HG03175 (cell line): ENCODE results near the gene DAZAP1.

Experiments
- ATAC-seq: cut with Tn5 transposase; IDR thresholded peaks from one replicate; pipeline ENCODE4 v1.9.1; 2021; ENCODE audit warnings: mild to moderate bottlenecking, moderate library complexity; ENCODE audit not compliant: unreplicated experiment

DAZAP1 gene

GRCh38 chr19:1455002-1455335, 47.6 kb downstream of the DAZAP1 start:
- no peak for ATAC-seq

DNA sequence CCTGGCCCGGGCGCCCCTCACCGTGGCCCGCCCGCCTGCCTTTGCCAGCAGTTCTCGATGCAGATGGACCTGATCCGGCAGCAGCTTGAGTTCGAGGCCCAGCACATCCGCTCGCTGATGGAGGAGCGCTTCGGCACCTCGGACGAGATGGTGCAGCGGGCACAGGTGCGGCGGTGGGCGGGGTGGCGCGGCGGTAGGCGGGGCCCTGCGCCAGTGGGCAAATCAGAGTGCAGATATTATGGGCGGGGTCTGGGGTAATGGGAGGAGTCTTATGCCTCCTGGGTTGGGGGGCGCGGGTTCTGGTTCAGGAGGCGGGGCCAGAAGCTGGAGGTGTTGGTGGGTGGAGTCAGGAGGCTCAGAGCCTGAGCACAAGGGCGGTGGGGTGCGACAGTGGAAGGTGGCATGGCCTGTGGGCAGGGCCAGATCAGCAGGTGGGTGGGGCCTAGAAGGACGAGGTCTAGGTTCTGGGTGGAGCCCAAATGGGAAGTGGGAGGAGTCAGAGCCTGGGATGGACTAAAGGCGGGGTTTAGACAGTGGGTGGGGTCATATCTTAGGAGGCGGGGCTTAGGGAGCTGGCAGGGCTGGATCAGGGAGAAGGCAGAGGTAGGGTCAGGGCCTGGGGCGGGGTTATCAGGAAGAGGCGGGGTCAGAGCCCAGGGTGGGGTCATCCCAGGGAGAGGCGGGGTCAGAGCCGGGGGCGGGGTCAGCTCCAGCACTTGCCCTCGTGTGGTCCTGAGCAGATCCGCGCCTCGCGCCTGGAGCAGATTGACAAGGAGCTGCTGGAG, 48.1 kb downstream of the DAZAP1 start:
- ATAC-seq, result no peak

DNA sequence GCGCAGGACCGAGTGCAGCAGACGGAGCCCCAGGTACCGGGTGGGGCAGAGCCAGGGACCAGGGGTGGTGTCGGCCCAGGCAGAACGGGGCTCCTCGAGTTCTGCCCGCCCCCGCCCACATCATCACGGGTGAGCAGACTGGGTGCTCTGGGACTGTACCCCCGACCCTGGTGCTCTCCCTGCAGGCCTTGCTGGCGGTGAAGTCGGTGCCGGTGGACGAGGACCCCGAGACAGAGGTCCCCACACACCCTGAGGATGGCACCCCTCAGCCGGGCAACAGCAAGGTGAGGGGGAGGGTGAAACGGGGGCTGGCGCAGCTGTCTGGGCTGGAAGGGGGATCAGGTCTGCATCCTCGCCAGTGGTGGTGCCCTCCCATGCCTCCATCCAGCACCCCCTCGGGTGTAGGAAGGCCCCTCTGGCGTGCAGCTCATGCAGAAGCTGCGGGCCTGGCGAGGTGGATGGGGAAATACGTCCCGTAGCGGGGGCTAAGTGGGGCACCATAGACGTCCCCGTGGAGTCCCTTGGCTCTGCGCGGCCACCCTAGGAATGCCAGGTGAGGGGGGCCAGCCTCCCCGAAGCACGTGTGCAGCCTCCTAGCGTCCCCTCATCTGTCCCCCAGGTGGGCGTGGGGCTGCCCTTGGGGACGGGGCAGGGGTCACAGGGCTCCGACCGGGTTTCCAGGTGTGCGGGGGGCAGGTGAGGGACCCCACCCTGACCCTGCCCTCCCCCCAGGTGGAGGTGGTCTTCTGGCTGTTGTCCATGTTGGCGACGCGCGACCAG, 48.9 kb downstream of the DAZAP1 start:
- ATAC-seq, result no peak

GRCh38 chr19:1457031-1457739, 49.8 kb downstream of the DAZAP1 start:
- no peak for ATAC-seq

DNA sequence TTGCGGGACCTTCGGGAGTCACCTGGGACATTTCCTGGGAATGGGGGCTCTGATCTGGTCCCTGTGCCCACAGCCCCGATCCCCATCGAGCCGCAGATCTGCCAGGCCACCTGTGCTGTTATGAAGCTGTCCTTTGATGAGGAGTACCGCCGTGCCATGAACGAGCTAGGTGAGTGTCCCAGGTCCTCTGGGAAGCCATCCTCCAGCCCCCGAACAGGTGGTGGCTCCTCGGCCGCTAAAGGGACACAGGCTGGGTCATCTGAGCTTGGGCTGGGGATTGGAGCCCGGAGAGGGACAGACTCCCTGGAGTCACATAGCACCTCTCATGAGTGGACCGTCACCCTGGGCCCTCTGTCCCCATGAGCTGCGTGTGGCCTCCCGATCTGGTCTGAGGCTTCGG, 50.5 kb downstream of the DAZAP1 start:
- no peak for ATAC-seq

- no peak for ATAC-seq
Measured at GRCh38 chr19:1459479-1459878, 52.1 kb downstream of the DAZAP1 start.

DNA sequence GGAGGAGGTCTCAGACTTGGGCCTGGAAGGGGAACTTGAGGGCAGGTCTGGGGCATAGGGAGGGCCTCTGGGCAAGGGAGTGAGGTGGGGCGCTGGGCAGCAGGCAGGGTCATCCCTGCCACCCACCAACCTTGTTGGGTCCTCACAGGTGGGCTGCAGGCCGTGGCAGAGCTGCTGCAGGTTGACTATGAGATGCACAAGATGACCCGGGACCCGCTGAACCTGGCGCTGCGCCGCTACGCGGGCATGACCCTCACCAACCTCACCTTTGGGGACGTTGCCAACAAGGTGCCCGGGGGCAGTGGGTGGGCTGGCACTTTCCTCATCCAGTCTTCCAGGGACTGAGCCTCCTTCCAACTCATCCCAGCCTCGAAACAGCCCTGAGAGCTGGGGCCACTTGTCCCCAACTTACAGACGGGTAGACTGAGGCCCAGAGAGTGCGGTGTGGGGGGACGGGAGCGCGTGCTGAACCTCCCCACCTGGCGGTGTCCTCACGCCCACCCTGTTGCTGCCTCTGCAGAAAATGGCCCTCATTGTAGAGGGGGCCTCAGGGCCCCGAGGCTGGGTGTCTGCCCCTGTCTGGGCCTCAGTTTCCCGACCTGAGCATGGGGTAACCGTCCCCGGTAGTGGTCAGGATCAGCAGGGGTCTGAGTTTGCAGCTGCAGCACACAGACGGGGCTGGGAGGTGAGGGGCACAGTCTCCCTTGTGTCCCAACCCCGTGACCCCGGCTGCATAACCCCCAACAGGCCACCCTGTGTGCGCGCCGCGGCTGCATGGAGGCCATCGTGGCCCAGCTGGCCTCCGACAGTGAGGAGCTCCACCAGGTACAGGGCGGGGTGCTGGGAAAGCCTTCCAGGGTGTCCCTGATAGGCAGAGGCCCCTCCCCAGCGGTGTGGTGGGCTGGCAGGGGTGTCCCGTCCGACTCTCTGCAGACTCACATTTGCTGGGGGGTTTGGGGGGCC, 52.9 kb downstream of the DAZAP1 start:
- ATAC-seq, result no peak

DNA sequence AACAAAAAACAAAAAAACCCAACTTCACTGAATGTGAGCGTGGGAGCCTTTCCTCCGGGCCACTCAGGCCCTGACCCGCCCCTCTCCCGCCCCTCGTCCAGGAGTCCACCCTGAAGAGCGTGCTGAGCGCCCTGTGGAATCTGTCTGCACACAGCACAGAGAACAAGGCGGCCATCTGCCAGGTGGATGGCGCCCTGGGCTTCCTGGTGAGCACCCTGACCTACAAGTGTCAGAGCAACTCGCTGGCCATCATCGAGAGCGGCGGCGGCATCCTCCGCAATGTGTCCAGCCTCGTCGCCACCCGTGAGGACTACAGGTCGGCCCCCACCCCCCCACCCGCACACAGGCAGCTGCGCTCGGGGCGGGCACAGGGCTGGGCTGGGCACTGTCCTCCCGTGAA, 54.5 kb downstream of the DAZAP1 start:
- no peak for ATAC-seq

- ATAC-seq, result no peak
Measured at GRCh38 chr19:1465191-1466016, 58.0 kb downstream of the DAZAP1 start.

DNA sequence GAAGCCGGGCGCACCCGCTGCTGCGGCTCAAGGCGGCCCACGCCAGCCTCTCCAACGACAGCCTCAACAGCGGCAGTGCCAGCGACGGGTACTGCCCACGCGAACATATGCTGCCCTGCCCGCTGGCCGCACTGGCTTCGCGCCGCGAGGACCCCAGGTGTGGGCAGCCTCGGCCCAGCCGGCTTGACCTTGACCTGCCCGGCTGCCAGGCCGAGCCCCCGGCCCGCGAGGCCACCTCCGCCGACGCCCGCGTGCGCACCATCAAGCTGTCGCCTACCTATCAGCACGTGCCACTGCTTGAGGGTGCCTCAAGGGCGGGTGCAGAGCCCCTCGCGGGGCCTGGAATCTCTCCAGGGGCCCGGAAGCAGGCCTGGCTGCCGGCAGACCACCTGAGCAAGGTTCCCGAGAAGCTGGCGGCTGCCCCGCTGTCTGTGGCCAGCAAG, 58.7 kb downstream of the DAZAP1 start:
- ATAC-seq, result no peak

- ATAC-seq, result no peak
Measured at GRCh38 chr19:1466461-1467214, 59.3 kb downstream of the DAZAP1 start.

DNA sequence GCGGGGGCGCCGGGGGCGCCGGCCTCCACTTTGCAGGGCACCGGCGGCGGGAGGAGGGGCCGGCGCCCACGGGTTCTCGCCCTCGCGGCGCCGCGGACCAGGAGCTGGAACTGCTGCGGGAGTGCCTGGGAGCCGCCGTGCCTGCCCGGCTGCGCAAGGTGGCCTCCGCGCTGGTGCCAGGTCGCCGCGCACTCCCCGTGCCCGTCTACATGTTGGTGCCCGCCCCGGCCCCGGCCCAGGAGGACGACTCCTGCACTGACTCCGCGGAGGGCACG, 59.8 kb downstream of the DAZAP1 start:
- no peak for ATAC-seq

DNA sequence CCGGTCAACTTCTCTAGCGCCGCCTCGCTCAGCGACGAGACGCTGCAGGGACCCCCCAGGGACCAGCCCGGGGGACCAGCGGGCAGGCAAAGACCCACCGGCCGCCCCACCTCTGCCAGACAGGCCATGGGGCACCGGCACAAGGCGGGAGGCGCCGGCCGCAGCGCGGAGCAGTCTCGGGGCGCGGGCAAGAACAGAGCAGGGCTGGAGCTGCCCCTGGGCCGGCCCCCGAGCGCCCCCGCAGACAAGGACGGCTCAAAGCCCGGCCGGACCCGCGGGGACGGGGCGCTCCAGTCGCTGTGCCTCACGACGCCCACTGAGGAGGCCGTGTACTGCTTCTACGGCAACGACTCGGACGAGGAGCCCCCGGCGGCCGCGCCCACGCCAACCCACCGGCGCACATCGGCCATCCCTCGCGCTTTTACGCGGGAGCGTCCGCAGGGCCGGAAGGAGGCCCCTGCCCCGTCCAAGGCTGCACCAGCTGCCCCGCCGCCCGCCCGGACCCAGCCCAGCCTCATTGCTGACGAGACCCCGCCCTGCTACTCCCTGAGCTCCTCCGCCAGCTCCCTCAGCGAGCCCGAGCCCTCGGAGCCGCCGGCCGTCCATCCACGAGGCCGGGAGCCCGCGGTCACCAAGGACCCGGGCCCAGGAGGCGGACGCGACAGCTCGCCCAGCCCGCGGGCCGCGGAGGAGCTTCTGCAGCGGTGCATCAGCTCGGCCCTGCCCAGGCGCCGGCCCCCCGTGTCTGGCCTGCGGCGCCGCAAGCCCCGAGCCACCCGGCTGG, 60.3 kb downstream of the DAZAP1 start:
- ATAC-seq, result no peak

- ATAC-seq, result no peak
Measured at GRCh38 chr19:1468274-1468820, 61.0 kb downstream of the DAZAP1 start.

- no peak for ATAC-seq
Measured at GRCh38 chr19:1468821-1469254, 61.5 kb downstream of the DAZAP1 start.

GRCh38 chr19:1469255-1470054, 62.1 kb downstream of the DAZAP1 start:
- ATAC-seq, result no peak

DNA sequence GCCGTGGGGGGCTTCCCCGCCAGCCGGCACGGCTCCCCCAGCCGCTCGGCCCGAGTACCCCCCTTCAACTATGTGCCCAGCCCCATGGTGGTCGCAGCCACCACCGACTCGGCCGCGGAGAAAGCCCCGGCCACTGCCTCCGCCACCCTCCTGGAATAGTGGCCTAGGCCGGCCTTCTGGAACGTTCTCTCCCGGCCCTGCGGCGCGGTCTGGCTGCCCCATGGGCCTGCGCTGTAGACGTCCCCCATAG, 62.6 kb downstream of the DAZAP1 start:
- ATAC-seq, result no peak
